HepG2 (cell line): Measurements from ENCODE around the gene GRHPR. TPM values are rescaled to one million over a fixed set of nuclear protein-coding genes. Genes with fewer than 3 reads are reported as not detected.

Experiments used
- AKAP8 ChIP-seq: sonication (generic); formaldehyde crosslinking; IDR thresholded peaks from 2 replicates; pipeline ENCODE4 v1.5.1; 2020; ENCODE audit warnings: mild to moderate bottlenecking, missing genetic modification reagents
- FOXK2 ChIP-seq: fragments of 450-650 bp; IDR thresholded peaks from 2 replicates; pipeline ENCODE4 v1.6.1; 2016
- GATA4 ChIP-seq: sonication (generic); IDR thresholded peaks from 2 replicates; pipeline ENCODE4 v1.6.1; 2016; ENCODE audit warnings: antibody characterized with exemption, low read depth, borderline replicate concordance
- SALL1 ChIP-seq: sonication (generic); formaldehyde crosslinking; IDR thresholded peaks from 2 replicates; pipeline ENCODE4 v1.8.0; 2022; ENCODE audit warnings: mild to moderate bottlenecking, missing genetic modification reagents
- WIZ ChIP-seq: sonication (generic); formaldehyde crosslinking; IDR thresholded peaks from 2 replicates; pipeline ENCODE4 v1.5.1; 2020; ENCODE audit warnings: mild to moderate bottlenecking, missing genetic modification reagents
- YEATS4 ChIP-seq: sonication (generic); formaldehyde crosslinking; IDR thresholded peaks from 2 replicates; pipeline ENCODE4 v1.4.0; 2020; ENCODE audit warnings: missing genetic modification reagents, borderline replicate concordance
- ZNF160 ChIP-seq: sonication (generic); formaldehyde crosslinking; IDR thresholded peaks from 2 replicates; pipeline ENCODE4 v1.8.0; 2022; ENCODE audit warnings: mild to moderate bottlenecking, inconsistent platforms, missing genetic modification reagents
- ZNF3 ChIP-seq: IDR thresholded peaks from 2 replicates; pipeline ENCODE4 v1.7.0; 2017; ENCODE audit warnings: inconsistent platforms
- ZNF33A ChIP-seq: sonication (generic); formaldehyde crosslinking; IDR thresholded peaks from 2 replicates; pipeline ENCODE4 v1.5.1; 2020; ENCODE audit warnings: missing genetic modification reagents, mild to moderate bottlenecking, moderate library complexity, borderline replicate concordance
- ZNF367 ChIP-seq: sonication (generic); formaldehyde crosslinking; IDR thresholded peaks from 2 replicates; pipeline ENCODE4 v1.4.0; 2020; ENCODE audit warnings: missing genetic modification reagents, borderline replicate concordance
- ZNF564 ChIP-seq: sonication (generic); formaldehyde crosslinking; IDR thresholded peaks from 2 replicates; pipeline ENCODE4 v1.8.1; 2023; ENCODE audit warnings: mild to moderate bottlenecking, missing genetic modification reagents
- ZNF567 ChIP-seq: sonication (generic); formaldehyde crosslinking; IDR thresholded peaks from 2 replicates; pipeline ENCODE4 v1.8.1; 2023; ENCODE audit warnings: mild to moderate bottlenecking, missing genetic modification reagents, borderline replicate concordance
- ZNF761 ChIP-seq: sonication (generic); formaldehyde crosslinking; conservative IDR thresholded peaks from 2 replicates; pipeline ENCODE4 v1.4.0; 2020; ENCODE audit warnings: mild to moderate bottlenecking, missing genetic modification reagents
- ZNF841 ChIP-seq: sonication (generic); formaldehyde crosslinking; IDR thresholded peaks from 2 replicates; pipeline ENCODE4 v1.8.1; 2023; ENCODE audit warnings: missing genetic modification reagents, borderline replicate concordance
- ZZZ3 ChIP-seq: sonication (generic); formaldehyde crosslinking; IDR thresholded peaks from 2 replicates; pipeline ENCODE4 v1.4.0; 2020; ENCODE audit warnings: missing genetic modification reagents, mild to moderate bottlenecking, borderline replicate concordance
- polyA plus RNA-seq, 8 experiments: library from polyadenylated mRNA; depleted of rRNA in 3 of 8; stranded (reverse) in 7 of 8; unstranded in 1 of 8; fragments of >200 nt; fragmentation: Illumina TruSeq in 4 of 8; extraction: Trizol in 4 of 8; gene quantifications; 2 replicates each; pipeline versions ENCODE4 v1.2.1 to v1.2.3, GENCODE V29; 2011 to 2016; ENCODE audit warnings: low read depth in 4 of 8, missing spikeins in 1 of 8, mixed read lengths in 1 of 8; ENCODE audit not compliant: insufficient read depth in 1 of 8
- total RNA-seq, 5 experiments: library from RNA; depleted of rRNA; stranded (reverse); fragments of >200 nt; fragmentation: Illumina TruSeq; extraction: Trizol; gene quantifications; 2 replicates each; pipeline ENCODE4 v1.2.3, GENCODE V29; 2016; ENCODE audit warnings: low read depth in 1 of 5
- TF ChIP-seq, protein P1 (sequence below): sonication (generic); formaldehyde crosslinking; IDR thresholded peaks from 2 replicates; pipeline ENCODE4 v1.9.0; 2021; ENCODE audit warnings: missing genetic modification reagents, borderline replicate concordance
- TF ChIP-seq, protein P2 (sequence below): sonication (generic); formaldehyde crosslinking; IDR thresholded peaks from 2 replicates; pipeline ENCODE4 v1.4.0; 2020; ENCODE audit warnings: mild to moderate bottlenecking, missing genetic modification reagents, borderline replicate concordance
- TF ChIP-seq, protein P3 (sequence below): sonication (generic); formaldehyde crosslinking; IDR thresholded peaks from 2 replicates; pipeline ENCODE4 v1.4.0; 2020; ENCODE audit warnings: missing genetic modification reagents, borderline replicate concordance
- TF ChIP-seq, protein P4 (sequence below): sonication (generic); formaldehyde crosslinking; IDR thresholded peaks from 2 replicates; pipeline ENCODE4 v1.8.0; 2022; ENCODE audit warnings: missing genetic modification reagents, low read depth, mild to moderate bottlenecking, borderline replicate concordance
- TF ChIP-seq, protein P5 (sequence below): IDR thresholded peaks from 2 replicates; pipeline ENCODE4 v1.6.1; 2016; ENCODE audit warnings: mild to moderate bottlenecking

Gene GRHPR
- total and polyA plus RNA-seq, 2 of the 13 experiments (the other 11 are each of a cell fraction or from before 2014, with no cell fraction given) = 113 to 115 TPM

DNA sequence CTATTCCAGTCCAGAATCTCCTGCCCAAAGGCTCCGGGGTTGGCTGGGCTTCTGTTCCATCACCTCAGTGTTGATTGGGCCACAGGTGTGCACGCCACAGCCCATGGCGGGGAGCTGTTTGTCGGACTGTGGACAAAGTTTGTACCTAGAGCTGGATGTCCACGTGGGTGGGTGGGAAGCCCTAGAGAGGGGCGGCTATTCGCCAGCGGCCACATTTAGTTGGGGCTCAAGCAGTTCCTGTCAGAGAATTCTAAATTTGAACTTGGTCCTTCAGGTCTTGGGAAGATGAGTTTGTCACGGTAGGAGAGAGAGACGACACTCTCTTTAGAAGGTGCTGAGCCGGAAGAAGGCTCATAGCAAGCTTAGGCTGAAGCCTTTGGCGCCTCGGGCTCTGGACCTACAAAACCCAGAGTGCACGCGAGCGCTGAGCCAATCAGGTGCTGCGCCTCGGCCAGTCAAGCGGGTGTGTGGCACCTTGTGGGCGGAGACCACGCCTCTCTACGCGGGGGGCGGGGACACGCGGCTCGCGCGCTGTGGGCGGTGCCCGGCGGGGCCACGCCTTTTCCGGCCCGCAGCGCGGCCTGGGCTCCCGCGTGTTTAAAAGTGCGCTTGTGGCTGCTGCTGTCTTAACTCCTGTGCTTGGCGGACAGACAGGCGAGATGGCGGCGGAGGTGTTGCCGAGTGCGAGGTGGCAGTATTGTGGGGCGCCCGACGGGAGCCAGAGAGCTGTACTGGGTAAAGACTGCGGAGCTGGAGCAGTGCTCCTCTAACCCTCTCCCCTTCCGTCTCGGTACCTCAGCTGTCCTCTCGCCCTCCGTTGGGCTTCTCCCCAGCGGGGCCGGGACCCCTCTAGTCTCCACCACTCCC, 63.1 kb downstream of the GRHPR start, which contains the start of gene POLR1E (continued):
- TF ChIP-seq, protein P1, sequence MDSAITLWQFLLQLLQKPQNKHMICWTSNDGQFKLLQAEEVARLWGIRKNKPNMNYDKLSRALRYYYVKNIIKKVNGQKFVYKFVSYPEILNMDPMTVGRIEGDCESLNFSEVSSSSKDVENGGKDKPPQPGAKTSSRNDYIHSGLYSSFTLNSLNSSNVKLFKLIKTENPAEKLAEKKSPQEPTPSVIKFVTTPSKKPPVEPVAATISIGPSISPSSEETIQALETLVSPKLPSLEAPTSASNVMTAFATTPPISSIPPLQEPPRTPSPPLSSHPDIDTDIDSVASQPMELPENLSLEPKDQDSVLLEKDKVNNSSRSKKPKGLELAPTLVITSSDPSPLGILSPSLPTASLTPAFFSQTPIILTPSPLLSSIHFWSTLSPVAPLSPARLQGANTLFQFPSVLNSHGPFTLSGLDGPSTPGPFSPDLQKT (CRISPR knock-in tag) = no peak
- no peak for TF ChIP-seq WIZ (CRISPR knock-in tag)
- TF ChIP-seq AKAP8 (CRISPR knock-in tag) = no peak; the same call in 1 of the 2 replicates
- TF ChIP-seq ZNF160 (CRISPR knock-in tag) = peak; percentile 52; the same call in 1 of the 2 replicates
- TF ChIP-seq, protein P2, sequence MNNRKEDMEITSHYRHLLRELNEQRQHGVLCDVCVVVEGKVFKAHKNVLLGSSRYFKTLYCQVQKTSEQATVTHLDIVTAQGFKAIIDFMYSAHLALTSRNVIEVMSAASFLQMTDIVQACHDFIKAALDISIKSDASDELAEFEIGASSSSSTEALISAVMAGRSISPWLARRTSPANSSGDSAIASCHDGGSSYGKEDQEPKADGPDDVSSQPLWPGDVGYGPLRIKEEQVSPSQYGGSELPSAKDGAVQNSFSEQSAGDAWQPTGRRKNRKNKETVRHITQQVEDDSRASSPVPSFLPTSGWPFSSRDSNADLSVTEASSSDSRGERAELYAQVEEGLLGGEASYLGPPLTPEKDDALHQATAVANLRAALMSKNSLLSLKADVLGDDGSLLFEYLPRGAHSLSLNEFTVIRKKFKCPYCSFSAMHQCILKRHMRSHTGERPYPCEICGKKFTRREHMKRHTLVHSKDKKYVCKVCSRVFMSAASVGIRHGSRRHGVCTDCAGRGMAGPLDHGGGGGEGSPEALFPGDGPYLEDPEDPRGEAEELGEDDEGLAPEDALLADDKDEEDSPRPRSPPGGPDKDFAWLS (CRISPR knock-in tag) = no peak
- no peak for TF ChIP-seq ZNF33A (CRISPR knock-in tag)
- no peak for TF ChIP-seq GATA4
- TF ChIP-seq ZNF567 = no peak
- TF ChIP-seq, protein P3, sequence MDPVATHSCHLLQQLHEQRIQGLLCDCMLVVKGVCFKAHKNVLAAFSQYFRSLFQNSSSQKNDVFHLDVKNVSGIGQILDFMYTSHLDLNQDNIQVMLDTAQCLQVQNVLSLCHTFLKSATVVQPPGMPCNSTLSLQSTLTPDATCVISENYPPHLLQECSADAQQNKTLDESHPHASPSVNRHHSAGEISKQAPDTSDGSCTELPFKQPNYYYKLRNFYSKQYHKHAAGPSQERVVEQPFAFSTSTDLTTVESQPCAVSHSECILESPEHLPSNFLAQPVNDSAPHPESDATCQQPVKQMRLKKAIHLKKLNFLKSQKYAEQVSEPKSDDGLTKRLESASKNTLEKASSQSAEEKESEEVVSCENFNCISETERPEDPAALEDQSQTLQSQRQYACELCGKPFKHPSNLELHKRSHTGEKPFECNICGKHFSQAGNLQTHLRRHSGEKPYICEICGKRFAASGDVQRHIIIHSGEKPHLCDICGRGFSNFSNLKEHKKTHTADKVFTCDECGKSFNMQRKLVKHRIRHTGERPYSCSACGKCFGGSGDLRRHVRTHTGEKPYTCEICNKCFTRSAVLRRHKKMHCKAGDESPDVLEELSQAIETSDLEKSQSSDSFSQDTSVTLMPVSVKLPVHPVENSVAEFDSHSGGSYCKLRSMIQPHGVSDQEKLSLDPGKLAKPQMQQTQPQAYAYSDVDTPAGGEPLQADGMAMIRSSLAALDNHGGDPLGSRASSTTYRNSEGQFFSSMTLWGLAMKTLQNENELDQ (CRISPR knock-in tag) = no peak
- TF ChIP-seq YEATS4 (CRISPR knock-in tag) = no peak; the same call in 1 of the 2 replicates
- peak; percentile 83 for TF ChIP-seq ZZZ3 (CRISPR knock-in tag)
- no peak for TF ChIP-seq FOXK2
- TF ChIP-seq SALL1 (CRISPR knock-in tag) = peak; percentile 78
- peak; percentile 63; the same call in 1 of the 2 replicates for TF ChIP-seq ZNF564 (CRISPR knock-in tag)
- no peak for TF ChIP-seq ZNF3
- TF ChIP-seq, protein P4, sequence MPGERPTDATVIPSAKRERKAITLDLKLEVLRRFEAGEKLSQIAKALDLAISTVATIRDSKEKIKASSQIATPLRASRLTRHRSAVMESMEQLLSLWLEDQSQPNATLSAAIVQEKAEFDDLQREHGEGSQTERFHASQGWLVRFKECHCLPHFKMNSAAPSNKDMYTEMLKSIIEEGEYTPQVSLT (CRISPR knock-in tag) = no peak
- TF ChIP-seq ZNF367 (CRISPR knock-in tag) = no peak
- peak; percentile 88 for TF ChIP-seq ZNF761
- no peak for TF ChIP-seq ZNF841
- TF ChIP-seq, protein P5, sequence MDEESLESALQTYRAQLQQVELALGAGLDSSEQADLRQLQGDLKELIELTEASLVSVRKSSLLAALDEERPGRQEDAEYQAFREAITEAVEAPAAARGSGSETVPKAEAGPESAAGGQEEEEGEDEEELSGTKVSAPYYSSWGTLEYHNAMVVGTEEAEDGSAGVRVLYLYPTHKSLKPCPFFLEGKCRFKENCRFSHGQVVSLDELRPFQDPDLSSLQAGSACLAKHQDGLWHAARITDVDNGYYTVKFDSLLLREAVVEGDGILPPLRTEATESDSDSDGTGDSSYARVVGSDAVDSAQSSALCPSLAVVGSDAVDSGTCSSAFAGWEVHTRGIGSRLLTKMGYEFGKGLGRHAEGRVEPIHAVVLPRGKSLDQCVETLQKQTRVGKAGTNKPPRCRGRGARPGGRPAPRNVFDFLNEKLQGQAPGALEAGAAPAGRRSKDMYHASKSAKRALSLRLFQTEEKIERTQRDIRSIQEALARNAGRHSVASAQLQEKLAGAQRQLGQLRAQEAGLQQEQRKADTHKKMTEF = peak; percentile 73
